Muscle of back (tissue), 11 donors: ENCODE data around the gene UNG. TPM values are rescaled to one million over a fixed set of nuclear protein-coding genes. Genes with fewer than 3 reads are reported as not detected.
"Not testable (repeated sequence)": the region's sequence is repeated elsewhere in the genome, so short reads cannot be mapped to it uniquely, and the experiment has no call there.

Source experiments
- DNase-seq, 3 donors: peaks; one replicate each; pipeline versions ENCODE4 v3.0.0 to v3.0.0-alpha.2; 2013
- polyA plus RNA-seq, 10 donors: library from polyadenylated mRNA; unstranded; fragments of 120-200 nt; gene quantifications; one replicate each; pipeline ENCODE4 v1.2.1, GENCODE V29; 2013; ENCODE audit not compliant: insufficient read length in 10 of 10

UNG gene
- polyA plus RNA-seq, 10 donors: 19.5 to 32.3 (median 23.9) TPM

- DNase-seq: no peak
Observed at GRCh38 chr12:109116611-109116949, 19.2 kb downstream of the UNG start.

GRCh38 chr12:109120095-109120494, 22.7 kb downstream of the UNG start:
- no peak for DNase-seq

- DNase-seq: no peak
Observed at GRCh38 chr12:109120557-109120956, 23.2 kb downstream of the UNG start.

GRCh38 chr12:109121346-109121880, 24.0 kb downstream of the UNG start:
- no peak for DNase-seq

- DNase-seq: no peak
Observed at GRCh38 chr12:109124878-109125648, 27.7 kb downstream of the UNG start.

GRCh38 chr12:109125791-109126190, 28.4 kb downstream of the UNG start:
- no peak for DNase-seq

- DNase-seq: peak in 2 of 3 donors; percentile 46 to 73
Observed at GRCh38 chr12:109126784-109127183, 29.4 kb downstream of the UNG start.

- DNase-seq: no peak
Observed at GRCh38 chr12:109127533-109128242, 30.3 kb downstream of the UNG start.

GRCh38 chr12:109130297-109131153, 33.1 kb downstream of the UNG start:
- DNase-seq: no peak

- peak in 2 of 3 donors; percentile 22 to 26 for DNase-seq
Observed at GRCh38 chr12:109131154-109132050, 34.0 kb downstream of the UNG start.

- DNase-seq: no peak
Observed at GRCh38 chr12:109134186-109134917, 37.0 kb downstream of the UNG start.

GRCh38 chr12:109137055-109137454, 39.7 kb downstream of the UNG start:
- DNase-seq: no peak

GRCh38 chr12:109139360-109139759, 42.0 kb downstream of the UNG start:
- no peak for DNase-seq

GRCh38 chr12:109139791-109140190, 42.4 kb downstream of the UNG start:
- DNase-seq: no peak

- no peak for DNase-seq
Observed at GRCh38 chr12:109140560-109140959, 43.2 kb downstream of the UNG start.

- DNase-seq: no peak
Observed at GRCh38 chr12:109144224-109144623, 46.8 kb downstream of the UNG start.

GRCh38 chr12:109147126-109147525, 49.7 kb downstream of the UNG start:
- DNase-seq: not testable (repeated sequence)

GRCh38 chr12:109147954-109148353, 50.6 kb downstream of the UNG start:
- DNase-seq: peak in 2 of 3 donors; percentile 46 to 66

GRCh38 chr12:109150124-109150640, 52.8 kb downstream of the UNG start:
- DNase-seq: no peak

GRCh38 chr12:109151457-109151856, 54.1 kb downstream of the UNG start:
- no peak for DNase-seq
